ENCODE results near the gene CCDC69. TPM values are rescaled to one million over a fixed set of nuclear protein-coding genes. Genes with fewer than 3 reads are reported as not detected.

CCDC69 gene
- total RNA-seq, 1 donor from 2014 or later = 1.2 TPM

DNA sequence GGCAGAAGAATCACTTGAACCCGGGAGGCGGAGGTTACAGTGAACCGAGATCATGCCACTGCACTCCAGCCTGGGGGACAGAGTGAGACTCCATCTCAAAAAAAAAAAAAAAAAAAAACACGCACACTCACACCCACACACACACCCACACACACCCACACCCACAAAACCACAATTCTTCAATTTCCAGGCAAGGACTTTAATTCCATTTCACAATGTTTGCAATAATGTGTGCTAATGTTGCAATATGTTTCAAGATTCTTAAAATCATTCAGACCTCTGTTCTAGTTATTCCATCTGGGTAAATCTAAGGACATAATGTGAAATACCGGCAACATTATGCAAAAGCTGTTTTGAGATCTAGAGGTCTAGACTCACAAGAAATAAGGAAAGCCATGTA is 28.3 kb downstream of the CCDC69 start:
- TF ChIP-seq, protein P1, sequence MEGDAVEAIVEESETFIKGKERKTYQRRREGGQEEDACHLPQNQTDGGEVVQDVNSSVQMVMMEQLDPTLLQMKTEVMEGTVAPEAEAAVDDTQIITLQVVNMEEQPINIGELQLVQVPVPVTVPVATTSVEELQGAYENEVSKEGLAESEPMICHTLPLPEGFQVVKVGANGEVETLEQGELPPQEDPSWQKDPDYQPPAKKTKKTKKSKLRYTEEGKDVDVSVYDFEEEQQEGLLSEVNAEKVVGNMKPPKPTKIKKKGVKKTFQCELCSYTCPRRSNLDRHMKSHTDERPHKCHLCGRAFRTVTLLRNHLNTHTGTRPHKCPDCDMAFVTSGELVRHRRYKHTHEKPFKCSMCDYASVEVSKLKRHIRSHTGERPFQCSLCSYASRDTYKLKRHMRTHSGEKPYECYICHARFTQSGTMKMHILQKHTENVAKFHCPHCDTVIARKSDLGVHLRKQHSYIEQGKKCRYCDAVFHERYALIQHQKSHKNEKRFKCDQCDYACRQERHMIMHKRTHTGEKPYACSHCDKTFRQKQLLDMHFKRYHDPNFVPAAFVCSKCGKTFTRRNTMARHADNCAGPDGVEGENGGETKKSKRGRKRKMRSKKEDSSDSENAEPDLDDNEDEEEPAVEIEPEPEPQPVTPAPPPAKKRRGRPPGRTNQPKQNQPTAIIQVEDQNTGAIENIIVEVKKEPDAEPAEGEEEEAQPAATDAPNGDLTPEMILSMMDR (IDR thresholded peaks at IDR 0.05; ENCODE audit: unreplicated experiment) = no peak
- Mint-ChIP-seq H3K27ac (ENCODE audit: unreplicated experiment) (no peak overlapping the region), H3K4me1 (ENCODE audit: unreplicated experiment) (no peaks in the 10 kb centered on the region), H3K27me3 (ENCODE audit: unreplicated experiment) (no peaks in the 10 kb centered on the region), H3K9me3 (ENCODE audit: unreplicated experiment) (peaks cover 4% of the 10 kb centered on the region), H3K36me3 (ENCODE audit: low read depth, unreplicated experiment) (no peaks in the 10 kb centered on the region), H3K4me3 (ENCODE audit: unreplicated experiment) (no peak overlapping the region)
- no peak for DNase-seq (ENCODE audit: low spot score)

DNA sequence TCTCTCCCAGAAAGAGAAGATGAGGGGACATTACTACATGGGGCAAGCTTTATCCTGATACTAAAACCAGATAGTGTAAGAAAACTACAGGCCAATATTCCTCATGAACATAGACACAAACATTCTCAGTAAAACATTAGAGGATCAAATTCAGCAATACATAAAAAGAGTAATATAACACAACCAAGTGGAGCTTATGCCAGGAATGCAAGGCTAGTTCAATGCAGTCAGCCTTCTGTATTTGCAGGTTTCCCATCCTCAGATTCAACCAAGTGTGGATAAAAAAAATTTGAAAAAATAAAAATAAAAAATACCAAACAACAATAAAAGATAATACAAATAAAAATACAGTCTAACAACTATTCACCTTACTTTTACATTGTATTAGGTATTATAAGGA is 31.3 kb downstream of the CCDC69 start:
- no peak for DNase-seq (ENCODE audit: low spot score)
- Mint-ChIP-seq H3K4me3 (ENCODE audit: unreplicated experiment) (no peak overlapping the region), H3K4me1 (ENCODE audit: unreplicated experiment) (peaks cover 3% of the 10 kb centered on the region), H3K27me3 (ENCODE audit: unreplicated experiment) (no peaks in the 10 kb centered on the region), H3K9me3 (ENCODE audit: unreplicated experiment) (peaks cover 4% of the 10 kb centered on the region), H3K27ac (ENCODE audit: unreplicated experiment) (no peak overlapping the region), H3K36me3 (ENCODE audit: low read depth, unreplicated experiment) (no peaks in the 10 kb centered on the region)
- TF ChIP-seq, protein P1 (IDR thresholded peaks at IDR 0.05; ENCODE audit: unreplicated experiment) = no peak

DNA sequence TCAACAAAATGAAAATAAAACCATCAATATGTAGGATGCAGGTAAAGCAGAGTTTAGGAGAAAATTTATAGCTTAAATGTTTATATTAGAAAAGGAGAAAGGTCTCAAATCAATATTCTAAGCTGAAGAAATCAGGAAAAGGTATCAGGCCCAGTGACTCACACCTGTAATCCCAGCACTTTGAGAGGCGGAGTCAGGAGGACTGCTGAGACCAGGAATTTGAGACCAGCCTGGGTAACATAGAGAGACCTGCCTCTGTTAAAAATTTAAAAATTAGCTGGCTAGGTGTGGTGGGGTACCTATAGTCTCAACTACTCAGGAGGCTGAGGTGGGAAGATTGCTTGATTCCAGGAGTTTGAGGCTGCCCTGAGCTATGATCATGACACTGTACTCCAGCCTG is 32.2 kb downstream of the CCDC69 start:
- TF ChIP-seq, protein P1 (IDR thresholded peaks at IDR 0.05; ENCODE audit: unreplicated experiment) = no peak
- Mint-ChIP-seq H3K4me3 (ENCODE audit: unreplicated experiment) (no peak overlapping the region), H3K9me3 (ENCODE audit: unreplicated experiment) (peaks cover 4% of the 10 kb centered on the region), H3K4me1 (ENCODE audit: unreplicated experiment) (peaks cover 3% of the 10 kb centered on the region), H3K27ac (ENCODE audit: unreplicated experiment) (no peak overlapping the region), H3K27me3 (ENCODE audit: unreplicated experiment) (peaks cover 2% of the 10 kb centered on the region), H3K36me3 (ENCODE audit: low read depth, unreplicated experiment) (no peaks in the 10 kb centered on the region)
- no peak for DNase-seq (ENCODE audit: low spot score)

DNA sequence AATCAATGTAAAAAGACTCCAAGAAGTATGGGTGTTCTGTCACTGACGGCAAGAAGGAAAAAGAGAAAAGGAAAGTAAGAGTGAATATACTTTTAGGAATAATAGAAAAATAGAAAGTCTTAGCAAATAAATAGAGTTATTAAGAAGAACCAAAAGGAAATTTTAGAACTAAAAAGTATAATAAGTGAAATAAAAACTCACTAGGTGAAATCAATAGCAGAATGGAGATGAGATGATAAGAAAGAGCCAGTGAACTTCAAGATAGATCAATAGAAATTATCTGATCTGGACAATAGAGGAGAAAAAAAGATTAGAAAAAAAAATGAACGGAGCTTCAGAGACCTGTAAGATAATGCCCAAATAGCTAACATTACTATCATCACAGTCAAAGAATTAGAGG is 34.7 kb downstream of the CCDC69 start:
- no peak for DNase-seq (ENCODE audit: low spot score)
- TF ChIP-seq, protein P1 (IDR thresholded peaks at IDR 0.05; ENCODE audit: unreplicated experiment) = no peak
- Mint-ChIP-seq H3K27me3 (ENCODE audit: unreplicated experiment) (peaks cover 5% of the 10 kb centered on the region), H3K4me1 (ENCODE audit: unreplicated experiment) (peaks cover 6% of the 10 kb centered on the region), H3K27ac (ENCODE audit: unreplicated experiment) (no peak overlapping the region), H3K4me3 (ENCODE audit: unreplicated experiment) (no peak overlapping the region), H3K36me3 (ENCODE audit: low read depth, unreplicated experiment) (no peaks in the 10 kb centered on the region), H3K9me3 (ENCODE audit: unreplicated experiment) (peaks cover 4% of the 10 kb centered on the region)

DNA sequence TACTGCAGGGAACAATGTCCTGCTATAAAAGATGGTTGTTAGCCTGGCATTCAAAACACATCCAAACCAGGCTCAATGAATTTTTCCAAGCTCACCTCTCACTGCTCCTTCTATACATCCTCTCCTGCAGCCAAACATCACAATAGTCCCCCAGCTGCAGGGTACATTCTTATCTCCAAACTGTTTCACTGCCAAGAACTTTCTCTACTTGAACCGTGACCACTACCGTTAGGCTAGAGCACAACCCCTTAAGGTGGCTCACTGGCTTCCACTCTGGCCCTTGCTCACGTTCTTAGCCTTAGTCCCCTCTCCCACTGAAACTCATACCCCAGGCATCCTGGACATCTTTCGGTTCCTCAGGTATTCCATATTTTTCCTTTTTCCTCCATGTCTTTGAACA is 37.4 kb downstream of the CCDC69 start:
- no peak overlapping the region for H3K27ac Mint-ChIP-seq (ENCODE audit: unreplicated experiment)
- DNase-seq (ENCODE audit: low spot score) = no peak
- peaks cover 5% of the 10 kb centered on the region for H3K27me3 Mint-ChIP-seq (ENCODE audit: unreplicated experiment)
- H3K36me3 Mint-ChIP-seq (ENCODE audit: low read depth, unreplicated experiment) = no peaks in the 10 kb centered on the region
- TF ChIP-seq, protein P1 (IDR thresholded peaks at IDR 0.05; ENCODE audit: unreplicated experiment) = no peak
- peaks cover 11% of the 10 kb centered on the region for H3K4me1 Mint-ChIP-seq (ENCODE audit: unreplicated experiment)
- peaks cover 4% of the 10 kb centered on the region for H3K9me3 Mint-ChIP-seq (ENCODE audit: unreplicated experiment)
- H3K4me3 Mint-ChIP-seq (ENCODE audit: unreplicated experiment) = no peak overlapping the region

Data from endothelial cell (in vitro differentiated cells).